Caco-2 (cell line): ENCODE measurements around the gene EPHB3. TPM values are rescaled to one million over a fixed set of nuclear protein-coding genes. Genes with fewer than 3 reads are reported as not detected.

Experiments
- BruUV-seq: library from RNA; stranded (reverse); fragments of 400-500 nt; replicated peaks from 2 replicates; lab custom pipeline; 2021; lab: Mats Ljungman, UMichigan
- CTCF ChIA-PET: fragments of 300-600 bp; sonication (Branson Sonifier 250); formaldehyde crosslinking; loops from one replicate; lab custom pipeline; 2022; ENCODE audit warnings: antibody characterized with exemption; lab: Charles Lee
- POLR2A ChIA-PET: fragments of 300-600 bp; sonication (Branson Sonifier 250); formaldehyde crosslinking; loops from one replicate; lab custom pipeline; 2022; ENCODE audit warnings: antibody characterized with exemption; lab: Charles Lee
- DNase-seq, 2 experiments: peaks; one replicate each; pipeline versions ENCODE4 v3.0.0 to v3.0.0-alpha.2; 2020 to 2022
- H3K27me3 ChIP-seq: replicated peaks from 2 replicates; pipeline ENCODE4 v1.6.0; 2011; ENCODE audit warnings: low read length; ENCODE audit not compliant: control insufficient read depth, insufficient read depth
- H3K36me3 ChIP-seq: 2 replicates; pipeline ENCODE4 v1.5.1; 2011; ENCODE audit warnings: low read length; ENCODE audit not compliant: control insufficient read depth, insufficient read depth
- H3K4me1 ChIP-seq: fragments of 250-450 bp; sonication (Bioruptor Pico); 2 replicates; pipeline ENCODE4 v1.5.1; 2020; ENCODE audit warnings: mild to moderate bottlenecking
- H3K4me3 ChIP-seq: 2 replicates; pipeline ENCODE4 v1.5.1; 2011; ENCODE audit warnings: low read depth, mild to moderate bottlenecking, control low read depth, low read length
- H3K9me3 ChIP-seq: fragments of 250-450 bp; sonication (Bioruptor Pico); 2 replicates; pipeline ENCODE4 v1.5.1; 2020; ENCODE audit warnings: mild to moderate bottlenecking, moderate library complexity
- H3K27ac Mint-ChIP-seq: one replicate; pipeline ENCODE4 v1.8.0; 2022; ENCODE audit warnings: mixed read lengths; ENCODE audit not compliant: unreplicated experiment
- H3K27me3 Mint-ChIP-seq: one replicate; pipeline ENCODE4 v1.8.0; 2022; ENCODE audit warnings: mixed read lengths; ENCODE audit not compliant: insufficient read depth, unreplicated experiment
- H3K36me3 Mint-ChIP-seq: one replicate; pipeline ENCODE4 v1.8.0; 2022; ENCODE audit warnings: mild to moderate bottlenecking, mixed read lengths; ENCODE audit not compliant: insufficient read depth, unreplicated experiment
- H3K4me1 Mint-ChIP-seq: one replicate; pipeline ENCODE4 v1.8.0; 2022; ENCODE audit warnings: low read depth, mixed read lengths; ENCODE audit not compliant: unreplicated experiment
- H3K4me3 Mint-ChIP-seq: one replicate; pipeline ENCODE4 v1.8.0; 2022; ENCODE audit warnings: mild to moderate bottlenecking, moderate library complexity, mixed read lengths; ENCODE audit not compliant: unreplicated experiment
- H3K9me3 Mint-ChIP-seq: one replicate; pipeline ENCODE4 v1.8.0; 2022; ENCODE audit warnings: mixed read lengths; ENCODE audit not compliant: unreplicated experiment
- CTCF ChIP-seq, 2 experiments: fragments of 200-600 bp in 1 of 2; IDR thresholded peaks; 1 replicate in 1 of 2; 2 replicates in 1 of 2; pipeline versions ENCODE4 v1.5.1 to v1.8.0; 2011 to 2022; ENCODE audit warnings: antibody characterized with exemption in 1 of 2, control low read depth in 1 of 2, inconsistent platforms in 1 of 2, low read depth in 1 of 2, low read length in 1 of 2, mild to moderate bottlenecking in 1 of 2, moderate library complexity in 1 of 2; ENCODE audit not compliant: insufficient read depth in 1 of 2, severe bottlenecking in 1 of 2, unreplicated experiment in 1 of 2
- intact Hi-C: fragments of 100-400 bp; cut with micrococcal nuclease; formaldehyde crosslinking; loops from one replicate; pipeline ENCODE4 v1.10.0; 2022; ENCODE audit not compliant: unreplicated experiment
- total RNA-seq: library from RNA; stranded (reverse); gene quantifications from 2 replicates; pipeline ENCODE4 v1.2.3, GENCODE V29; 2022

Gene EPHB3
- total RNA-seq, 1 experiment from 2014 or later = 5.6 TPM

- Histone ChIP-seq H3K36me3 (no peaks in the 10 kb centered on the region), H3K27me3 (no peaks in the 10 kb centered on the region), H3K4me1 (peaks cover 9% of the 10 kb centered on the region), H3K4me3 (no peak overlapping the region), H3K9me3 (no peaks in the 10 kb centered on the region)
- Mint-ChIP-seq H3K9me3 (no peaks in the 10 kb centered on the region), H3K4me1 (no peaks in the 10 kb centered on the region), H3K4me3 (no peak overlapping the region), H3K27me3 (no peaks in the 10 kb centered on the region), H3K27ac (no peak overlapping the region), H3K36me3 (peaks cover 5% of the 10 kb centered on the region)
- intact Hi-C loops = no loop called here
- DNase-seq = no peak
- no peak for TF ChIP-seq CTCF (IDR thresholded peaks at IDR 0.05; ENCODE audit: insufficient read depth in 1 of 2, low read depth in 1 of 2, low read length in 1 of 2, severe bottlenecking in 1 of 2, unreplicated experiment in 1 of 2)
- no TSS peak for BruUV-seq
- ChIA-PET CTCF (interaction anchor here (1.7 kb wide), 1 partner anchor 41 kb away, joined by 7 read pairs; the partner anchor contains the start of gene EPHB3), POLR2A (no interaction called here)
Measured at GRCh38 chr3:184602372-184603150, 41.0 kb downstream of the EPHB3 start.

- peaks cover 5% of the 10 kb centered on the region for H3K36me3 Mint-ChIP-seq
- TF ChIP-seq CTCF (IDR thresholded peaks at IDR 0.05; ENCODE audit: insufficient read depth in 1 of 2, low read depth in 1 of 2, low read length in 1 of 2, severe bottlenecking in 1 of 2, unreplicated experiment in 1 of 2) = no peak
- no TSS peak for BruUV-seq
- Histone ChIP-seq H3K9me3 (no peaks in the 10 kb centered on the region), H3K36me3 (no peaks in the 10 kb centered on the region), H3K4me3 (peak overlapping the region; percentile 46), H3K4me1 (peaks cover 9% of the 10 kb centered on the region), H3K27me3 (no peaks in the 10 kb centered on the region)
- no peaks in the 10 kb centered on the region for H3K4me1 Mint-ChIP-seq
- H3K9me3 Mint-ChIP-seq = no peaks in the 10 kb centered on the region
- ChIA-PET CTCF (interaction anchor here (1.7 kb wide), 1 partner anchor 42 kb away, joined by 7 read pairs; the partner anchor contains the start of gene EPHB3), POLR2A (no interaction called here)
- intact Hi-C loops = no loop called here
- no peaks in the 10 kb centered on the region for H3K27me3 Mint-ChIP-seq
- no peak overlapping the region for H3K27ac Mint-ChIP-seq
- H3K4me3 Mint-ChIP-seq = peak overlapping the region; percentile 52
- no peak for DNase-seq
Measured at GRCh38 chr3:184603151-184604030, 41.8 kb downstream of the EPHB3 start.

- no TSS peak for BruUV-seq
- Mint-ChIP-seq H3K4me3 (peak overlapping the region; percentile 52), H3K9me3 (no peaks in the 10 kb centered on the region), H3K27me3 (no peaks in the 10 kb centered on the region), H3K4me1 (no peaks in the 10 kb centered on the region), H3K27ac (no peak overlapping the region), H3K36me3 (peaks cover 5% of the 10 kb centered on the region)
- no peaks in the 10 kb centered on the region for H3K36me3 ChIP-seq
- H3K4me3 ChIP-seq = peak overlapping the region; percentile 46
- ChIA-PET CTCF (interaction anchor here (1.0 kb wide), 1 partner anchor 43 kb away, joined by 4 read pairs; the partner anchor contains the start of gene EPHB3), POLR2A (no interaction called here)
- TF ChIP-seq CTCF (IDR thresholded peaks at IDR 0.05; ENCODE audit: insufficient read depth in 1 of 2, low read depth in 1 of 2, low read length in 1 of 2, severe bottlenecking in 1 of 2, unreplicated experiment in 1 of 2) = no peak
- H3K4me1 ChIP-seq = peaks cover 9% of the 10 kb centered on the region
- peak in 1 of 2 experiments; percentile 44 for DNase-seq
- intact Hi-C loops = no loop called here
- no peaks in the 10 kb centered on the region for H3K9me3 ChIP-seq
- no peaks in the 10 kb centered on the region for H3K27me3 ChIP-seq
Measured at GRCh38 chr3:184604039-184604601, 42.5 kb downstream of the EPHB3 start.
